Activated CD4-positive, alpha-beta T cell treated with anti-CD3 and anti-CD28 coated beads for 1 hour (primary cell): Measurements from ENCODE around the gene MEFV.
A peak's percentile ranks its signal among the peaks of the same experiment; 100 is the strongest.
"Not testable (repeated sequence)": the region's sequence is repeated elsewhere in the genome, so short reads cannot be mapped to it uniquely, and the experiment has no call there.

Source experiments
- DNase-seq: peaks from one replicate; pipeline ENCODE4 v3.0.0-alpha.2; 2020

The MEFV gene

GRCh38 chr16:3215601-3216262 is 40.7 kb downstream of the MEFV start:
- DNase-seq = no peak

DNA sequence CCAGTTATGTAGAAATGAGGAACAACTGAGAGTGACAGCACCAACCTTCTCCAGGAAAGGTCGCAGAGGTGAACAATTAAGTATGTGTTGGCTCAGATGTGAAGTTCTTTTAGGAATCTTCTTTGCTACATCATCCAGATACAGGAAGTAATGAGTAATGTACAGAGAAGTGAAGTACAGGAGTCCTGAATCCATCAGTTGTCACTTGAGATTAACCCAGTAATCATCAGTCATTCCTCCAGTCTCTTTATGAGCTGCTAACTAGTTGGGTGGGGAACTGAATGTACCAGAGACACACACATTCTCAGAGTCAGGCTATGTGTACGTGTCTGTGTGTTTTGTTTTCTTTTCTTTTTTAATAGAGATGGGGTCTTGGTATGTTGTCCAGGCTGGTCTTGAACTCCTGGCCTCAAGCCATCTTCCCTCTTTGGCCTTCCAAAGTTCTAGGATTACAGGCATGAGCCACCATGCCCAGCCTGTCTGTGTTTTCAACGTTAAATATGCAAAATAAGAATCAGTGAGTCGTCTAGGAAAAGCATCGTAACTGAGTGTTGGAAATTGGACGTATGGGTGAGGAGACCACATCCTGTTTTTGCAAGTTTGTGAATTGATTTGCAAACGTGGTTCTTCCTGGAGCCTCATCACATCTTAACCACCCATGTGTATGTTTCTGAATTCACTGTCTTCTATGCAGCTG is 41.4 kb downstream of the MEFV start:
- peak; percentile 8 for DNase-seq

DNA sequence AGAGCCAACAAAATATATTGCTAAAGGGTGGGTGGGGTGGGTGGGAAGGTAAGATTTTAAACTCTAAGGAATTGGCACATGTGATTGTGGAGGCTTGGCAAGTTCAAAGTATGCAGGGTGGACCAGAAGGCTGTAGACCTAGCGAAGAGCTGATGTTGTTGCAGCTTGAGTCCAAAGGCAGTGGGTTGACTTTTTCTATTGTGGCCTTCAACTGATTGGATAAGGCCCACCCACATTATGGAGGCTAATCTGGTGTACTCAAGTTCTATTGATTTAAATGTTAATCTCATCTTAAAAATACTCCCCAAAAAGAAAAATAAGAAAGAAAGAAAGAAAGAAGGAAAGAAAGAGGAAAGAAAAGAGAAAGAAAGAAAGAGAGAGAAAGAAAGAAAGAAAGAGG is 43.9 kb downstream of the MEFV start:
- no peak for DNase-seq

DNA sequence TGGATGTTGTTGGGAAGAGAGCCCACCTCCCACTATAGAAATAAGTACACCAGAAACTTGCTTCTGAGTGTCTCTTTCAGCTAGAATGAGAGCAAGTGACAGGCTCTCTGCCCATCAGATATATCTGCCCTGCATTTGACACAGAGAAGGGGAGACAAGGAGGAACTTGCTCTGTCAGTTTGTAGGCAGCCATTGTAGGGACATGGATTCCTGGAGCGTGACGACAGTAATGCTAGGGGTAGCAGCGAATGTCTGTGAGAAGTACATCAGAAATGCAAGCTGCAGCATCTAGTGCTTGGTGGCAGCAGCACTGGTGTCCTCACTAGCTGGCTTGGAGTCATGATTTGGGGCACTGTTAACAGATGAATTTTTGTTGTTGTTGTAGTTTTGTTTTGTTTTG is 44.4 kb downstream of the MEFV start:
- DNase-seq = no peak

GRCh38 chr16:3207086-3207953 is 49.1 kb downstream of the MEFV start:
- no peak for DNase-seq

GRCh38 chr16:3205939-3206338 is 50.5 kb downstream of the MEFV start:
- DNase-seq = not testable (repeated sequence)

GRCh38 chr16:3202903-3203539 is 53.4 kb downstream of the MEFV start:
- DNase-seq = no peak

DNA sequence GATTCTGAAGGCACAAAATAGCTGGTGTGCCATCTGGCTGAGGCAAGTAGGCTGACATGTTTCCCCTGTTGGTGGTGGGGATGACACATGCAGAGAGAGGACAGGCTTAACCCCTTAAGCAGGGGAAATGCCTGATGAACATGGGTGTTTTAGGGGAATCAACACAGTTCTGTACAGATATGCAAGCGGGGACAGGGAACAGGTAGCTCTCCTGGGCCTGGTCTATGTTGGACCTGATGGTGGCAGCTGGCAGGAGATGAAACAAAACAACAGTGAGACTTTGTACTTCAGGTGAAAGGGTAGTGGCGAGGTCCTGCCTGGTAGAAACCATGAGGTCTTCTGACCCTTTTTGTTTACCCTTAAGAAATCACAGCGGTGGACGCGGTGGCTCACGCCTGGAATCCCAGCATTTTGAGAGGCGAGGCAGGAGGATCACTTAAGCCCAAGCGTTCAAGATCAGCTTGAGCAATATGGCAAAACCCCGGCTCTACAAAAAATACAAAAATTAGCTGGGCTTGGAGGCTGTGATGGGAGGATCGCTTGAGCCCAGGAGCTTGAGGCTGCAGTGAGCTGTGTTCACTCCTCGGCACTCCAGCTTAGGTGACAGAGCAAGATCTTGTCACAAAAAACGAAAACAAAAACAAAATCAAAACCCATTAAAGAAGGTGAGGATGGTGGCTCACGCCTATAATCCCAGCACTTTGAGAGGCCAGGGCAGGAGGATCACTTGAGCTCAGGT is 57.9 kb downstream of the MEFV start:
- no peak for DNase-seq

DNA sequence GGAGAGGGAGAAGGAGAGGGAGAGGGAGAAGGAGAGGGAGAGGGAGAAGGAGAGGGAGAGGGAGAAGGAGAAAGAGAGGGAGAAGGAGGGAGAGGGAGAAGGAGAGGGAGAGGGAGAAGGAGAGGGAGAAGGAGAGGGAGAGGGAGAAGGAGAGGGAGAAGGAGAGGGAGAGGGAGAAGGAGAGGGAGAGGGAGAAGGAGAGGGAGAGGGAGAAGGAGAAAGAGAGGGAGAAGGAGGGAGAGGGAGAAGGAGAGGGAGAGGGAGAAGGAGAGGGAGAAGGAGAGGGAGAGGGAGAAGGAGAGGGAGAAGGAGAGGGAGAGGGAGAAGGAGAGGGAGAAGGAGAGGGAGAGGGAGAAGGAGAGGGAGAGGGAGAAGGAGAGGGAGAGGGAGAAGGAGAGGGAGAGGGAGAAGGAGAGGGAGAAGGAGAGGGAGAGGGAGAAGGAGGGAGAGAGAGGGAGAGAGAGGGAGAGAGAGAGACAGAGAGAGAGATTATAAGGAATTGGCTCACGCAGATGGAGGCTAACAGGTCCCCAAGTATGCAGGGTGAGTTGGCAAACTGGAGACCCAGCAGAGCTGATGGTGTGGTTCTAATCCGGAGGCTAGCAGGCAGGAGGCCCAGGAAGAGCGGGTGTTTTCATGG is 58.6 kb downstream of the MEFV start:
- not testable (repeated sequence) for DNase-seq

DNA sequence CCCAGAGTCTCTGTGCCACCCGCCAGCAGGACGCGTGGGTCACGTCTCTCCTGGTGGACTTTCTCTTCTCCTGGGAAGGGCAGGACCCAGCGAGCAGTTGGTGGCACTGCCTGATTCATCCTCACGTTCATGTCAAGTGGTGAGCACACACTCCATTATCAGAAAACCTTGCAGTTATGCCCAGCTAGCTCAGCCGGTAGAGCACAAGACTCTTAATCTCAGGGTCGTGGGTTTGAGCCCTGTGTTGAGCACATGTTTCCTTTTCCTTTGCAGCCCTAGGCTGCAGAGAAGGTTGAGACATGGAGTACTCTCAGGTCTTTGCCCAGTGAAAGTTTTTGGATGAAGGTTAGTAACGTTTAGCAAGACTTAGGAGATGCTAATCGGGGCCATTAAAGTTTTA is 60.5 kb downstream of the MEFV start:
- no peak for DNase-seq

GRCh38 chr16:3194792-3195191 is 61.6 kb downstream of the MEFV start:
- no peak for DNase-seq

DNA sequence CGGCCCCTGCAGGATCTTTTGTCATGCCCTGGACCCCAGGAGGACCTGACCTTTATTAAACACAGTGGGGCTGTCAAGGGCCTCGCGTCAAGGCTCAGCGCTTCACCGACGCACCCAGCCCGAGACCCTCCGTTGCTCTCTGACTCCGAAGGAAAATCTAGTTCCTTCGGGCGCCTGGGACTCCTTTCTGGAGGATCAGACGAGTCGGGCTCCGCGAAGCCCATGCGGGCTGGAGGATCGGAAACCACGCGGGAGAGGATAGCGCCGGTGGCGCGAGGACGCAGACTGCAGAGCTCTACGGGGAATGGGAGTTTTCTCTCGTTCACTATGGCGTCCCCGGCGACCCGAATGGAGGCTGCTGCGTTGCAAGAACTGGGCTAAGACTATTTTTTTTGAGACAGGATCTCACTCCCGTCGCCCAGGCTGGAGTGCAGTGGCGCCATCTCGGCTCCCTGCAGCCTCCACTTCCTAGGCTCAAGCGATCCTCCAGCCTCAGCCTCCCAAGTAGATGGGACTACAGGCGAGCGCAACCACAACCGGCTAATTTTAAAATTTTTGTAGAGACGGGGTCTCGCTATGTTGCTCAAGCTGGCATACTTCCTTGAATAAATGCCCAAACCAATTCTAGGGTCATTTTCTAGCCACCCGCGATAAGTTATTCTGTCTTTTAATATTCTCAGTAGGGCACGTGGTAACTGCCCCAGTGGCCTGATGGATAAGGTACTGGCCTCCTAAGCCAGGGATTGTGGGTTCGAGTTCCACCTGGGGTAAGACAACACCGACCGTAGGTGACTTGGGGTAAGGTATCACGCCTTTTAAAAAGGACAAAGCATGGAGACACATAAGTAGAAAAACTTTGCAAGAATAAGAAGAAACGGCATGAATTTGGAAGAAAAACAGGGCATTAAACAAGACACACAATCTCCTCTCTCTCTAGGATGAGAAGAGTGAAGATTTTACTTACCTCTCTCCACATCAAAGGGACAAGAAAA is 62.9 kb downstream of the MEFV start:
- no peak for DNase-seq

- no peak for DNase-seq
Measured at GRCh38 chr16:3192476-3193019, 63.9 kb downstream of the MEFV start.
